HEK293 (cell line): ENCODE results near the gene KPNA3.

ENCODE experiments used
- CTCF ChIP-seq: fragments of 450-650 bp; formaldehyde crosslinking; IDR thresholded peaks from 2 replicates; pipeline ENCODE4 v1.5.1; 2016; ENCODE audit warnings: missing biosample characterization, missing genetic modification characterization
- KLF7 ChIP-seq: fragments of 450-650 bp; formaldehyde crosslinking; IDR thresholded peaks from 2 replicates; pipeline ENCODE4 v1.5.1; 2016; ENCODE audit warnings: missing biosample characterization, missing genetic modification characterization, borderline replicate concordance
- SP7 ChIP-seq: fragments of 450-650 bp; formaldehyde crosslinking; IDR thresholded peaks from 2 replicates; pipeline ENCODE4 v1.5.1; 2016; ENCODE audit warnings: missing biosample characterization, missing genetic modification characterization
- TCF7L2 ChIP-seq: IDR thresholded peaks from 2 replicates; pipeline ENCODE4 v1.6.1; 2011; ENCODE audit warnings: low read depth, mild to moderate bottlenecking, inconsistent platforms, low read length, moderate library complexity, borderline replicate concordance
- ZNF350 ChIP-seq: fragments of 450-650 bp; formaldehyde crosslinking; IDR thresholded peaks from 2 replicates; pipeline ENCODE4 v1.5.0; 2017; ENCODE audit warnings: missing biosample characterization, mild to moderate bottlenecking, missing genetic modification characterization
- ZNF48 ChIP-seq: fragments of 450-650 bp; formaldehyde crosslinking; IDR thresholded peaks from 2 replicates; pipeline ENCODE4 v1.5.1; 2016; ENCODE audit warnings: missing biosample characterization, missing genetic modification characterization
- ZNF530 ChIP-seq: fragments of 450-650 bp; formaldehyde crosslinking; IDR thresholded peaks from 2 replicates; pipeline ENCODE4 v1.5.1; 2016; ENCODE audit warnings: low read depth, missing biosample characterization, missing genetic modification characterization
- ZNF792 ChIP-seq: fragments of 450-650 bp; formaldehyde crosslinking; IDR thresholded peaks from 2 replicates; pipeline ENCODE4 v1.5.1; 2016; ENCODE audit warnings: missing biosample characterization, missing genetic modification characterization
- ZNF837 ChIP-seq: fragments of 450-650 bp; formaldehyde crosslinking; IDR thresholded peaks from 2 replicates; pipeline ENCODE4 v1.5.1; 2016; ENCODE audit warnings: missing biosample characterization, missing genetic modification characterization
- TF ChIP-seq, protein P1 (sequence below): fragments of 450-650 bp; formaldehyde crosslinking; IDR thresholded peaks from 2 replicates; pipeline ENCODE4 v1.5.1; 2016; ENCODE audit warnings: missing biosample characterization, missing genetic modification characterization

- TF ChIP-seq CTCF (tag by site-specific recombination) (no peak), ZNF350 (tag by site-specific recombination) (no peak), KLF7 (tag by site-specific recombination) (no peak), SP7 (no peak), ZNF48 (tag by site-specific recombination) (no peak), ZNF837 (tag by site-specific recombination) (no peak), TCF7L2 (no peak), ZNF530 (tag by site-specific recombination) (no peak), ZNF792 (no peak)
- TF ChIP-seq, protein P1, sequence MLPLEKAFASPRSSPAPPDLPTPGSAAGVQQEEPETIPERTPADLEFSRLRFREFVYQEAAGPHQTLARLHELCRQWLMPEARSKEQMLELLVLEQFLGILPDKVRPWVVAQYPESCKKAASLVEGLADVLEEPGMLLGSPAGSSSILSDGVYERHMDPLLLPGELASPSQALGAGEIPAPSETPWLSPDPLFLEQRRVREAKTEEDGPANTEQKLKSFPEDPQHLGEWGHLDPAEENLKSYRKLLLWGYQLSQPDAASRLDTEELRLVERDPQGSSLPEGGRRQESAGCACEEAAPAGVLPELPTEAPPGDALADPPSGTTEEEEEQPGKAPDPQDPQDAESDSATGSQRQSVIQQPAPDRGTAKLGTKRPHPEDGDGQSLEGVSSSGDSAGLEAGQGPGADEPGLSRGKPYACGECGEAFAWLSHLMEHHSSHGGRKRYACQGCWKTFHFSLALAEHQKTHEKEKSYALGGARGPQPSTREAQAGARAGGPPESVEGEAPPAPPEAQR (tag by site-specific recombination) = no peak
Measured at GRCh38 chr13:49841964-49842363, 49.5 kb upstream of the KPNA3 start.
